NB4 (cell line): ENCODE data around the gene LRRTM4.

Source experiments
- MYC ChIP-seq: IDR thresholded peaks from 2 replicates; pipeline ENCODE4 v1.6.1; 2011; ENCODE audit warnings: low read depth, low read length
- POLR2A ChIP-seq: IDR thresholded peaks from 2 replicates; pipeline ENCODE4 v1.6.1; 2011; ENCODE audit warnings: mild to moderate bottlenecking; ENCODE audit not compliant: insufficient read length; ENCODE audit errors: extremely low read depth
- TF ChIP-seq, protein P1 (sequence below): IDR thresholded peaks from one replicate; pipeline ENCODE4 v1.5.1; 2012; ENCODE audit warnings: low read depth, low read length
- TF ChIP-seq, protein P2 (sequence below): IDR thresholded peaks from 2 replicates; pipeline ENCODE4 v1.6.1; 2011; ENCODE audit warnings: low read depth, low read length

DNA sequence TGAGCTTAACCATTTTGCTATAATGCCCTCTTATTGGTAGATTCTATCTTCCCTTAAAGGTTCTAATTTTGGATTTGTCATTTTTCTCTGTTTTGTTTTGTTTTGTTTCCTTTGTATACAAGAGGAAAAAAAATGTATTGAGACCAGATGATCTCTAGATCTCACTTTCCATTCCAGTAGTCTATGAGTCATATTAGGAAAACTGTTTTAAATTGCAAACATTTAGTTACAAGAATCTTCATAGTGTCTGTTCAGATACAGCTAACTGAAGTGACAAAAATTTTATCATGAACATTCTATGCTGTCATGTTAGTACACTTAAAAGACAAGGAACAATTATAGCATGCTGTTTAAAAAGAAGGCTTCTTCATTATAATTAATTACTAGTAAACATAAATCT, 322.8 kb downstream of the LRRTM4 start:
- TF ChIP-seq, protein P1, sequence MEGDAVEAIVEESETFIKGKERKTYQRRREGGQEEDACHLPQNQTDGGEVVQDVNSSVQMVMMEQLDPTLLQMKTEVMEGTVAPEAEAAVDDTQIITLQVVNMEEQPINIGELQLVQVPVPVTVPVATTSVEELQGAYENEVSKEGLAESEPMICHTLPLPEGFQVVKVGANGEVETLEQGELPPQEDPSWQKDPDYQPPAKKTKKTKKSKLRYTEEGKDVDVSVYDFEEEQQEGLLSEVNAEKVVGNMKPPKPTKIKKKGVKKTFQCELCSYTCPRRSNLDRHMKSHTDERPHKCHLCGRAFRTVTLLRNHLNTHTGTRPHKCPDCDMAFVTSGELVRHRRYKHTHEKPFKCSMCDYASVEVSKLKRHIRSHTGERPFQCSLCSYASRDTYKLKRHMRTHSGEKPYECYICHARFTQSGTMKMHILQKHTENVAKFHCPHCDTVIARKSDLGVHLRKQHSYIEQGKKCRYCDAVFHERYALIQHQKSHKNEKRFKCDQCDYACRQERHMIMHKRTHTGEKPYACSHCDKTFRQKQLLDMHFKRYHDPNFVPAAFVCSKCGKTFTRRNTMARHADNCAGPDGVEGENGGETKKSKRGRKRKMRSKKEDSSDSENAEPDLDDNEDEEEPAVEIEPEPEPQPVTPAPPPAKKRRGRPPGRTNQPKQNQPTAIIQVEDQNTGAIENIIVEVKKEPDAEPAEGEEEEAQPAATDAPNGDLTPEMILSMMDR = no peak
- TF ChIP-seq POLR2A = no peak
- TF ChIP-seq MYC = no peak
- TF ChIP-seq, protein P2, sequence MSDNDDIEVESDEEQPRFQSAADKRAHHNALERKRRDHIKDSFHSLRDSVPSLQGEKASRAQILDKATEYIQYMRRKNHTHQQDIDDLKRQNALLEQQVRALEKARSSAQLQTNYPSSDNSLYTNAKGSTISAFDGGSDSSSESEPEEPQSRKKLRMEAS = no peak
